ENCODE measurements around the gene PRDM5. TPM values are rescaled to one million over a fixed set of nuclear protein-coding genes. Genes with fewer than 3 reads are reported as not detected.

The PRDM5 gene
- total RNA-seq, 1 experiment from 2014 or later = 5.1 TPM

DNA sequence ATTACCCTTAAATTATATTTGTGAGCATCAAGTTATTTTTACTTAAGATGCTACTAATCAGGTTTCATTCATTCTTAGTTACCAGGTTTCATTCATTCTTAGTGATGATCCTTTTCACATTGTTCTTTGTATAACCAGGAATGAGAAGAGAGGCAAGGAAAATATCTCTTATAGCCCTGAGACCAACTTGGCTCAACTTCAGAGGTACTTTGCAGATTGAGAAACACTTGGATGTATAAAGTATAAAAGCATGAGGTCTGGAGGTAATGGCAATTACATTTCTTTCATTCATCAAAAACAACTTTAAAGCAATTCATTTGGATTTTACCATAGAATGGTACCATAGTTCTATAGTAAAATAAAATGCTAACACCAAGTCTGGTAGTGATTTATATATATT is 231.0 kb downstream of the PRDM5 start:
- no peaks in the 10 kb centered on the region for H3K27me3 ChIP-seq (ENCODE audit: insufficient read depth, low read length)
- no TSS peak for BruUV-seq (replicated peaks)
- intact Hi-C loops (cut with micrococcal nuclease) = no loop called here

DNA sequence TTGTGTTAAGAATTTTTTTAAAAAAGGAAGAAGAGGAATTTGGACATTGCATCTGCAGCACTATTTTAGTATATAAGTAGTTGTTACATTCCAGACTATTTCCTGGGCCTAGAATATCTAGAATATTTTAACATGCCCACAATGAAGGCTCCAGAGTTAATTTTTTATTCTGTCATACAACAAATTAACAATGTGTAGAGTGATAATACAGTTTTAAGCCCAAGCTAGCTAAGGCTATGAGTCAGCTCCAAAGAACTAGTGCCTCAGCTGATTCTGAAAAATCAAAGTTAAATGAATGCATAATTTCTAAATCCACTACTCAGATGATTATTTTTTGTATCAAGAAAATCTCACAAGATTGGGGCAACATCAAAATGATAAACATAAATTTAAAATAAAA is 231.4 kb downstream of the PRDM5 start:
- intact Hi-C loops (cut with micrococcal nuclease) = no loop called here
- no peaks in the 10 kb centered on the region for H3K9me3 ChIP-seq (ENCODE audit: control insufficient read depth in 1 of 2, insufficient read depth in 1 of 2, low read depth in 1 of 2, low read length in 2 of 2)
- TF ChIP-seq, protein P1, sequence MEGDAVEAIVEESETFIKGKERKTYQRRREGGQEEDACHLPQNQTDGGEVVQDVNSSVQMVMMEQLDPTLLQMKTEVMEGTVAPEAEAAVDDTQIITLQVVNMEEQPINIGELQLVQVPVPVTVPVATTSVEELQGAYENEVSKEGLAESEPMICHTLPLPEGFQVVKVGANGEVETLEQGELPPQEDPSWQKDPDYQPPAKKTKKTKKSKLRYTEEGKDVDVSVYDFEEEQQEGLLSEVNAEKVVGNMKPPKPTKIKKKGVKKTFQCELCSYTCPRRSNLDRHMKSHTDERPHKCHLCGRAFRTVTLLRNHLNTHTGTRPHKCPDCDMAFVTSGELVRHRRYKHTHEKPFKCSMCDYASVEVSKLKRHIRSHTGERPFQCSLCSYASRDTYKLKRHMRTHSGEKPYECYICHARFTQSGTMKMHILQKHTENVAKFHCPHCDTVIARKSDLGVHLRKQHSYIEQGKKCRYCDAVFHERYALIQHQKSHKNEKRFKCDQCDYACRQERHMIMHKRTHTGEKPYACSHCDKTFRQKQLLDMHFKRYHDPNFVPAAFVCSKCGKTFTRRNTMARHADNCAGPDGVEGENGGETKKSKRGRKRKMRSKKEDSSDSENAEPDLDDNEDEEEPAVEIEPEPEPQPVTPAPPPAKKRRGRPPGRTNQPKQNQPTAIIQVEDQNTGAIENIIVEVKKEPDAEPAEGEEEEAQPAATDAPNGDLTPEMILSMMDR (IDR thresholded peaks at IDR 0.05 in 2 of 3, conservative IDR thresholded peaks at IDR 0.05 in 1 of 3; ENCODE audit: borderline replicate concordance in 1 of 3, insufficient read depth in 1 of 3, low read depth in 2 of 3, low read length in 2 of 3) = no peak
- TF ChIP-seq RAD21 (IDR thresholded peaks at IDR 0.05; ENCODE audit: low read depth) (no peak), EZH2 (IDR thresholded peaks at IDR 0.05) (no peak), JUND (IDR thresholded peaks at IDR 0.05) (no peak), CEBPB (IDR thresholded peaks at IDR 0.05; ENCODE audit: low read depth) (no peak), SRF (IDR thresholded peaks at IDR 0.05; ENCODE audit: low read depth) (no peak)
- TF ChIP-seq, protein P2, sequence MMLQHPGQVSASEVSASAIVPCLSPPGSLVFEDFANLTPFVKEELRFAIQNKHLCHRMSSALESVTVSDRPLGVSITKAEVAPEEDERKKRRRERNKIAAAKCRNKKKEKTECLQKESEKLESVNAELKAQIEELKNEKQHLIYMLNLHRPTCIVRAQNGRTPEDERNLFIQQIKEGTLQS (IDR thresholded peaks at IDR 0.05) = no peak

More for the DNA sequence above, 231.0 kb downstream of the PRDM5 start:
- H3K4me1 ChIP-seq (ENCODE audit: control insufficient read depth in 1 of 2, insufficient read depth in 2 of 2, low read length in 2 of 2) = peaks cover 0 to 14% of the 10 kb centered on the region in 2 experiments; a peak in 3 of 4 replicates
- RAD21 ChIA-PET (ENCODE audit: low non-redundant PET in 1 of 2, low total read pairs in 2 of 2, uncharacterized antibody in 2 of 2, unreplicated experiment in 2 of 2) = no interaction called here
- no peak overlapping the region for H3K27ac ChIP-seq (ENCODE audit: low read depth, low read length)
- H3K4me3 ChIP-seq (replicated peaks in 1 of 2; ENCODE audit: low read depth in 1 of 2, low read length in 2 of 2) = no peak overlapping the region
- H3K36me3 ChIP-seq (ENCODE audit: control insufficient read depth in 1 of 2, insufficient read depth in 2 of 2, low read length in 2 of 2) = no peaks in the 10 kb centered on the region
- no peaks in the 10 kb centered on the region for H4K20me1 ChIP-seq (ENCODE audit: insufficient read depth)
- H3K4me2 ChIP-seq (ENCODE audit: low read length) = no peak overlapping the region
- POLR2A ChIA-PET = no interaction called here
- no peak for DNase-seq (ENCODE audit: low read depth, low spot score)
- H3K9me3 ChIP-seq (ENCODE audit: control insufficient read depth in 1 of 2, insufficient read depth in 1 of 2, low read depth in 1 of 2, low read length in 2 of 2) = no peaks in the 10 kb centered on the region
- TF ChIP-seq, protein P3, sequence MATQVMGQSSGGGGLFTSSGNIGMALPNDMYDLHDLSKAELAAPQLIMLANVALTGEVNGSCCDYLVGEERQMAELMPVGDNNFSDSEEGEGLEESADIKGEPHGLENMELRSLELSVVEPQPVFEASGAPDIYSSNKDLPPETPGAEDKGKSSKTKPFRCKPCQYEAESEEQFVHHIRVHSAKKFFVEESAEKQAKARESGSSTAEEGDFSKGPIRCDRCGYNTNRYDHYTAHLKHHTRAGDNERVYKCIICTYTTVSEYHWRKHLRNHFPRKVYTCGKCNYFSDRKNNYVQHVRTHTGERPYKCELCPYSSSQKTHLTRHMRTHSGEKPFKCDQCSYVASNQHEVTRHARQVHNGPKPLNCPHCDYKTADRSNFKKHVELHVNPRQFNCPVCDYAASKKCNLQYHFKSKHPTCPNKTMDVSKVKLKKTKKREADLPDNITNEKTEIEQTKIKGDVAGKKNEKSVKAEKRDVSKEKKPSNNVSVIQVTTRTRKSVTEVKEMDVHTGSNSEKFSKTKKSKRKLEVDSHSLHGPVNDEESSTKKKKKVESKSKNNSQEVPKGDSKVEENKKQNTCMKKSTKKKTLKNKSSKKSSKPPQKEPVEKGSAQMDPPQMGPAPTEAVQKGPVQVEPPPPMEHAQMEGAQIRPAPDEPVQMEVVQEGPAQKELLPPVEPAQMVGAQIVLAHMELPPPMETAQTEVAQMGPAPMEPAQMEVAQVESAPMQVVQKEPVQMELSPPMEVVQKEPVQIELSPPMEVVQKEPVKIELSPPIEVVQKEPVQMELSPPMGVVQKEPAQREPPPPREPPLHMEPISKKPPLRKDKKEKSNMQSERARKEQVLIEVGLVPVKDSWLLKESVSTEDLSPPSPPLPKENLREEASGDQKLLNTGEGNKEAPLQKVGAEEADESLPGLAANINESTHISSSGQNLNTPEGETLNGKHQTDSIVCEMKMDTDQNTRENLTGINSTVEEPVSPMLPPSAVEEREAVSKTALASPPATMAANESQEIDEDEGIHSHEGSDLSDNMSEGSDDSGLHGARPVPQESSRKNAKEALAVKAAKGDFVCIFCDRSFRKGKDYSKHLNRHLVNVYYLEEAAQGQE (IDR thresholded peaks at IDR 0.05; ENCODE audit: low read depth) = no peak
- TF ChIP-seq, protein P4, sequence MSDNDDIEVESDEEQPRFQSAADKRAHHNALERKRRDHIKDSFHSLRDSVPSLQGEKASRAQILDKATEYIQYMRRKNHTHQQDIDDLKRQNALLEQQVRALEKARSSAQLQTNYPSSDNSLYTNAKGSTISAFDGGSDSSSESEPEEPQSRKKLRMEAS (IDR thresholded peaks at IDR 0.05) = no peak
- no peak for TF ChIP-seq POLR2A (IDR thresholded peaks at IDR 0.05; ENCODE audit: borderline replicate concordance, extremely low read depth, insufficient read depth, insufficient read length)
- ATAC-seq = no peak
- no peak overlapping the region for H3K9ac ChIP-seq (ENCODE audit: low read length)
- H3K79me2 ChIP-seq (ENCODE audit: insufficient read depth, low read length) = no peaks in the 10 kb centered on the region
- CTCF ChIA-PET = no interaction called here
- no peaks in the 10 kb centered on the region; the same call in 1 of the 2 replicates for H3K9me2 ChIP-seq (ENCODE audit: insufficient read depth)
- no peak overlapping the region for H2AFZ ChIP-seq (ENCODE audit: low read depth, low read length, poor library complexity, severe bottlenecking)

More for the DNA sequence above, 231.4 kb downstream of the PRDM5 start:
- CTCF ChIA-PET = no interaction called here
- RAD21 ChIA-PET (ENCODE audit: low non-redundant PET in 1 of 2, low total read pairs in 2 of 2, uncharacterized antibody in 2 of 2, unreplicated experiment in 2 of 2) = no interaction called here
- no peak overlapping the region for H3K9ac ChIP-seq (ENCODE audit: low read length)
- no peak overlapping the region for H3K4me3 ChIP-seq (replicated peaks in 1 of 2; ENCODE audit: low read depth in 1 of 2, low read length in 2 of 2)
- no peak overlapping the region for H3K4me2 ChIP-seq (ENCODE audit: low read length)
- H3K79me2 ChIP-seq (ENCODE audit: insufficient read depth, low read length) = no peaks in the 10 kb centered on the region
- POLR2A ChIA-PET = no interaction called here
- no peak overlapping the region for H2AFZ ChIP-seq (ENCODE audit: low read depth, low read length, poor library complexity, severe bottlenecking)
- H3K36me3 ChIP-seq (ENCODE audit: control insufficient read depth in 1 of 2, insufficient read depth in 2 of 2, low read length in 2 of 2) = no peaks in the 10 kb centered on the region
- BruUV-seq (replicated peaks) = no TSS peak
- DNase-seq (ENCODE audit: low read depth, low spot score) (no peak), ATAC-seq (no peak)
- H3K27ac ChIP-seq (ENCODE audit: low read depth, low read length) = no peak overlapping the region
- no peaks in the 10 kb centered on the region for H4K20me1 ChIP-seq (ENCODE audit: insufficient read depth)
- H3K9me2 ChIP-seq (ENCODE audit: insufficient read depth) = no peaks in the 10 kb centered on the region; the same call in 1 of the 2 replicates
- no peaks in the 10 kb centered on the region for H3K27me3 ChIP-seq (ENCODE audit: insufficient read depth, low read length)
- H3K4me1 ChIP-seq (ENCODE audit: control insufficient read depth in 1 of 2, insufficient read depth in 2 of 2, low read length in 2 of 2) = peaks cover 0 to 14% of the 10 kb centered on the region in 2 experiments; a peak in 3 of 4 replicates
